ENCODE results near the gene HCN4.

The HCN4 gene

GRCh38 chr15:73366766-73367623 is 1.8 kb downstream of the HCN4 start:
- H3K36me3 Mint-ChIP-seq = no peaks in the 10 kb centered on the region
- H3K9me3 Mint-ChIP-seq = no peaks in the 10 kb centered on the region
- H3K4me1 Mint-ChIP-seq = no peaks in the 10 kb centered on the region
- DNase-seq (ENCODE audit: low spot score in 2 of 2) (no peak), ATAC-seq (no peak)
- no peak overlapping the region for H3K4me3 Mint-ChIP-seq
- no peak overlapping the region for H3K27ac Mint-ChIP-seq

GRCh38 chr15:73364070-73364469 is 4.7 kb downstream of the HCN4 start:
- ATAC-seq (no peak), DNase-seq (ENCODE audit: low spot score in 2 of 2) (no peak)
- H3K27ac Mint-ChIP-seq = no peak overlapping the region
- H3K4me3 Mint-ChIP-seq = no peak overlapping the region
- no peaks in the 10 kb centered on the region for H3K36me3 Mint-ChIP-seq
- no peaks in the 10 kb centered on the region for H3K4me1 Mint-ChIP-seq
- no peaks in the 10 kb centered on the region for H3K9me3 Mint-ChIP-seq

GRCh38 chr15:73362900-73363299 is 5.9 kb downstream of the HCN4 start:
- no peaks in the 10 kb centered on the region for H3K36me3 Mint-ChIP-seq
- ATAC-seq = no peak
- H3K27ac Mint-ChIP-seq = no peak overlapping the region
- H3K4me1 Mint-ChIP-seq = no peaks in the 10 kb centered on the region
- DNase-seq (ENCODE audit: low spot score in 2 of 2) = no peak
- H3K9me3 Mint-ChIP-seq = no peaks in the 10 kb centered on the region
- no peak overlapping the region for H3K4me3 Mint-ChIP-seq

- Mint-ChIP-seq H3K9me3 (no peaks in the 10 kb centered on the region), H3K27ac (no peak overlapping the region), H3K4me3 (no peak overlapping the region), H3K36me3 (no peaks in the 10 kb centered on the region), H3K4me1 (no peaks in the 10 kb centered on the region)
- no peak for DNase-seq (ENCODE audit: low spot score in 2 of 2)
- no peak for ATAC-seq
Observed at GRCh38 chr15:73361337-73361736, 7.4 kb downstream of the HCN4 start.

GRCh38 chr15:73359651-73360050 is 9.1 kb downstream of the HCN4 start:
- H3K36me3 Mint-ChIP-seq = no peaks in the 10 kb centered on the region
- no peak overlapping the region for H3K4me3 Mint-ChIP-seq
- H3K27ac Mint-ChIP-seq = no peak overlapping the region
- no peaks in the 10 kb centered on the region for H3K9me3 Mint-ChIP-seq
- no peak for DNase-seq (ENCODE audit: low spot score in 2 of 2)
- ATAC-seq = no peak
- H3K4me1 Mint-ChIP-seq = no peaks in the 10 kb centered on the region

GRCh38 chr15:73357999-73358665 is 10.6 kb downstream of the HCN4 start:
- Mint-ChIP-seq H3K36me3 (no peaks in the 10 kb centered on the region), H3K9me3 (no peaks in the 10 kb centered on the region), H3K27ac (no peak overlapping the region), H3K4me1 (no peaks in the 10 kb centered on the region), H3K4me3 (no peak overlapping the region)
- ATAC-seq (no peak), DNase-seq (ENCODE audit: low spot score in 2 of 2) (no peak)

GRCh38 chr15:73355612-73356265 is 13.0 kb downstream of the HCN4 start:
- H3K9me3 Mint-ChIP-seq = no peaks in the 10 kb centered on the region
- DNase-seq (ENCODE audit: low spot score in 2 of 2) (no peak), ATAC-seq (no peak)
- no peak overlapping the region for H3K4me3 Mint-ChIP-seq
- no peak overlapping the region for H3K27ac Mint-ChIP-seq
- no peaks in the 10 kb centered on the region for H3K4me1 Mint-ChIP-seq
- no peaks in the 10 kb centered on the region for H3K36me3 Mint-ChIP-seq

- Mint-ChIP-seq H3K9me3 (no peaks in the 10 kb centered on the region), H3K27ac (no peak overlapping the region), H3K4me1 (no peaks in the 10 kb centered on the region), H3K36me3 (no peaks in the 10 kb centered on the region), H3K4me3 (no peak overlapping the region)
- ATAC-seq = no peak
- no peak for DNase-seq (ENCODE audit: low spot score in 2 of 2)
Observed at GRCh38 chr15:73354241-73354640, 14.5 kb downstream of the HCN4 start.

GRCh38 chr15:73353734-73354133 is 15.0 kb downstream of the HCN4 start:
- no peak overlapping the region for H3K27ac Mint-ChIP-seq
- no peak for ATAC-seq
- no peaks in the 10 kb centered on the region for H3K9me3 Mint-ChIP-seq
- DNase-seq (ENCODE audit: low spot score in 2 of 2) = no peak
- no peak overlapping the region for H3K4me3 Mint-ChIP-seq
- H3K36me3 Mint-ChIP-seq = no peaks in the 10 kb centered on the region
- H3K4me1 Mint-ChIP-seq = no peaks in the 10 kb centered on the region

- DNase-seq (ENCODE audit: low spot score in 2 of 2) = no peak
- no peaks in the 10 kb centered on the region for H3K9me3 Mint-ChIP-seq
- H3K27ac Mint-ChIP-seq = no peak overlapping the region
- H3K36me3 Mint-ChIP-seq = no peaks in the 10 kb centered on the region
- no peaks in the 10 kb centered on the region for H3K4me1 Mint-ChIP-seq
- H3K4me3 Mint-ChIP-seq = no peak overlapping the region
- ATAC-seq = no peak
Observed at GRCh38 chr15:73352082-73352481, 16.7 kb downstream of the HCN4 start.

- Mint-ChIP-seq H3K36me3 (no peaks in the 10 kb centered on the region), H3K4me1 (no peaks in the 10 kb centered on the region), H3K4me3 (no peak overlapping the region), H3K9me3 (no peaks in the 10 kb centered on the region), H3K27ac (no peak overlapping the region)
- ATAC-seq (no peak), DNase-seq (ENCODE audit: low spot score in 2 of 2) (no peak)
Observed at GRCh38 chr15:73349191-73349590, 19.6 kb downstream of the HCN4 start.

GRCh38 chr15:73346735-73347312 is 21.9 kb downstream of the HCN4 start:
- H3K27ac Mint-ChIP-seq = no peak overlapping the region
- no peaks in the 10 kb centered on the region for H3K36me3 Mint-ChIP-seq
- H3K4me3 Mint-ChIP-seq = no peak overlapping the region
- DNase-seq (ENCODE audit: low spot score in 2 of 2) = peak; percentile 42 to 72
- ATAC-seq = peak; percentile 44
- H3K9me3 Mint-ChIP-seq = peaks cover 3% of the 10 kb centered on the region
- no peaks in the 10 kb centered on the region for H3K4me1 Mint-ChIP-seq

- DNase-seq (ENCODE audit: low spot score in 2 of 2) = no peak
- Mint-ChIP-seq H3K4me1 (no peaks in the 10 kb centered on the region), H3K4me3 (no peak overlapping the region), H3K9me3 (peaks cover 3% of the 10 kb centered on the region), H3K27ac (no peak overlapping the region), H3K36me3 (no peaks in the 10 kb centered on the region)
- ATAC-seq = no peak
Observed at GRCh38 chr15:73345658-73346057, 23.1 kb downstream of the HCN4 start.

GRCh38 chr15:73344056-73344455 is 24.7 kb downstream of the HCN4 start:
- Mint-ChIP-seq H3K36me3 (no peaks in the 10 kb centered on the region), H3K27ac (no peak overlapping the region), H3K9me3 (peaks cover 3% of the 10 kb centered on the region), H3K4me3 (no peak overlapping the region), H3K4me1 (no peaks in the 10 kb centered on the region)
- no peak for ATAC-seq
- DNase-seq (ENCODE audit: low spot score in 2 of 2) = no peak

GRCh38 chr15:73341886-73342600 is 26.7 kb downstream of the HCN4 start:
- Mint-ChIP-seq H3K9me3 (peaks cover 3% of the 10 kb centered on the region), H3K27ac (no peak overlapping the region), H3K4me1 (peaks cover 2% of the 10 kb centered on the region), H3K4me3 (no peak overlapping the region), H3K36me3 (no peaks in the 10 kb centered on the region)
- no peak for DNase-seq (ENCODE audit: low spot score in 2 of 2)
- ATAC-seq = no peak

Measured in stimulated activated effector memory CD8-positive, alpha-beta T cell treated with anti-CD3 and anti-CD28 coated beads, Interleukin-12 subunit alpha, Interleukin-12 subunit beta, amount 100 ng/mL, for 72 hours (primary cell).